HCT116 (cell line): Measurements from ENCODE around the gene PPFIA2. TPM values are rescaled to one million over a fixed set of nuclear protein-coding genes. Genes with fewer than 3 reads are reported as not detected.

Experiments used
- ATAC-seq: fragments of 200-7000 bp; cut with Tn5 transposase; 2 replicates; pipeline ENCODE4 v1.9.1; 2020; ENCODE audit warnings: mild to moderate bottlenecking, moderate library complexity
- BruUV-seq: library from RNA; stranded (reverse); fragments of 400-500 nt; replicated peaks from 2 replicates; lab custom pipeline; 2021; lab: Mats Ljungman, UMichigan
- CTCF ChIA-PET: fragments of 300-600 bp; sonication (Branson Sonifier 250); formaldehyde crosslinking; loops from one replicate; lab custom pipeline; 2021; ENCODE audit warnings: antibody characterized with exemption; lab: Charles Lee
- POLR2A ChIA-PET: fragments of 300-600, 350-600 bp; sonication (Branson Sonifier 250); formaldehyde crosslinking; loops from one replicate; lab custom pipeline; 2021; ENCODE audit warnings: antibody characterized with exemption; lab: Charles Lee
- RAD21 ChIA-PET, 2 experiments: fragments of 300-600 bp; sonication (Branson Sonifier 250); formaldehyde crosslinking; loops; one replicate each; lab custom pipeline; 2023; ENCODE audit warnings: low total read pairs in 2 of 2; ENCODE audit not compliant: uncharacterized antibody in 2 of 2, unreplicated experiment in 2 of 2, low non-redundant PET in 1 of 2; lab: Charles Lee
- DNase-seq: peaks from one replicate; pipeline ENCODE4 v3.0.0-alpha.2; 2010; ENCODE audit warnings: low read depth, low spot score
- H2AFZ ChIP-seq: fragments of 200-600 bp; shearing (Covaris generic), sonication (generic); 2 replicates; pipeline ENCODE4 v1.6.1; 2017; ENCODE audit warnings: low read depth, mixed run types, mixed read lengths, antibody characterized with exemption, low read length; ENCODE audit not compliant: poor library complexity, severe bottlenecking
- H3K27ac ChIP-seq: 2 replicates; pipeline ENCODE4 v1.5.1; 2012; ENCODE audit warnings: low read depth, low read length
- H3K27me3 ChIP-seq: fragments of 200-600 bp; sonication (generic); 2 replicates; pipeline ENCODE4 v1.6.1; 2016; ENCODE audit warnings: mixed run types, low read length, mixed read lengths; ENCODE audit not compliant: insufficient read depth
- H3K36me3 ChIP-seq, 2 experiments: fragments of 200-500 bp in 1 of 2; fragments of 200-600 bp in 1 of 2; sonication (Bioruptor generic) in 1 of 2; sonication (generic) in 1 of 2; 2 replicates each; pipeline versions ENCODE4 v1.5.1 to v1.6.1; 2014 to 2016; ENCODE audit warnings: low read length in 2 of 2, inconsistent platforms in 1 of 2, mixed read lengths in 1 of 2, mixed run types in 1 of 2; ENCODE audit not compliant: insufficient read depth in 2 of 2, control insufficient read depth in 1 of 2
- H3K4me1 ChIP-seq, 2 experiments: fragments of 200-600 bp in 1 of 2; sonication (generic) in 1 of 2; 2 replicates each; pipeline versions ENCODE4 v1.5.1 to v1.6.1; 2012 to 2017; ENCODE audit warnings: low read length in 2 of 2, inconsistent platforms in 1 of 2, mild to moderate bottlenecking in 1 of 2, mixed read lengths in 1 of 2, mixed run types in 1 of 2, moderate library complexity in 1 of 2; ENCODE audit not compliant: insufficient read depth in 2 of 2, control insufficient read depth in 1 of 2
- H3K4me2 ChIP-seq: fragments of 200-600 bp; sonication (generic); 2 replicates; pipeline ENCODE4 v1.6.1; 2017; ENCODE audit warnings: mixed run types, low read length, mixed read lengths
- H3K4me3 ChIP-seq, 2 experiments: fragments of 200-600 bp in 1 of 2; sonication (generic) in 1 of 2; replicated peaks in 1 of 2; 2 replicates each; pipeline ENCODE4 v1.5.1; 2011 to 2016; ENCODE audit warnings: low read length in 2 of 2, control low read depth in 1 of 2, low read depth in 1 of 2, mild to moderate bottlenecking in 1 of 2, mixed read lengths in 1 of 2, mixed run types in 1 of 2
- H3K79me2 ChIP-seq: fragments of 200-600 bp; sonication (generic); 2 replicates; pipeline ENCODE4 v1.6.1; 2017; ENCODE audit warnings: mild to moderate bottlenecking, mixed run types, low read length, moderate library complexity, mixed read lengths; ENCODE audit not compliant: insufficient read depth
- H3K9ac ChIP-seq: fragments of 200-600 bp; sonication (generic); 2 replicates; pipeline ENCODE4 v1.6.1; 2016; ENCODE audit warnings: low read length, mixed read lengths
- H3K9me2 ChIP-seq: fragments of 200-600 bp; sonication (generic), shearing (Covaris generic); 2 replicates; pipeline ENCODE4 v1.6.1; 2017; ENCODE audit warnings: mixed run types, mild to moderate bottlenecking, moderate library complexity; ENCODE audit not compliant: insufficient read depth
- H3K9me3 ChIP-seq, 2 experiments: fragments of 200-500 bp in 1 of 2; fragments of 200-600 bp in 1 of 2; sonication (Bioruptor generic) in 1 of 2; sonication (generic) in 1 of 2; 2 replicates each; pipeline ENCODE4 v1.6.1; 2014 to 2017; ENCODE audit warnings: low read length in 2 of 2, mixed read lengths in 2 of 2, inconsistent platforms in 1 of 2, low read depth in 1 of 2, mild to moderate bottlenecking in 1 of 2, mixed run types in 1 of 2, moderate library complexity in 1 of 2; ENCODE audit not compliant: control insufficient read depth in 1 of 2, insufficient read depth in 1 of 2
- H4K20me1 ChIP-seq: fragments of 200-600 bp; sonication (generic), shearing (Covaris generic); 2 replicates; pipeline ENCODE4 v1.6.1; 2017; ENCODE audit warnings: mixed run types, mild to moderate bottlenecking, moderate library complexity; ENCODE audit not compliant: insufficient read depth
- CBX3 ChIP-seq: IDR thresholded peaks from 2 replicates; pipeline ENCODE4 v1.6.1; 2012; ENCODE audit warnings: low read depth
- FOSL1 ChIP-seq: IDR thresholded peaks from 2 replicates; pipeline ENCODE4 v1.6.1; 2012; ENCODE audit warnings: low read depth
- JUND ChIP-seq: IDR thresholded peaks from 2 replicates; pipeline ENCODE4 v1.6.1; 2012
- SP1 ChIP-seq: IDR thresholded peaks from 2 replicates; pipeline ENCODE4 v1.6.1; 2012; ENCODE audit warnings: low read depth
- intact Hi-C: fragments of 100-400 bp; cut with micrococcal nuclease; formaldehyde crosslinking; loops from 2 replicates; pipeline ENCODE4 v1.10.0; 2022
- total RNA-seq: library from RNA; stranded (reverse); gene quantifications from one replicate; pipeline ENCODE4 v1.2.1, GENCODE V29; 2021; ENCODE audit not compliant: unreplicated experiment
- TF ChIP-seq, protein P1 (sequence below): IDR thresholded peaks from 2 replicates; pipeline ENCODE4 v1.6.1; 2012; ENCODE audit warnings: low read depth
- TF ChIP-seq, protein P2 (sequence below): IDR thresholded peaks from 2 replicates; pipeline ENCODE4 v1.6.1; 2012
- TF ChIP-seq, protein P3 (sequence below): IDR thresholded peaks from 2 replicates; pipeline ENCODE4 v1.6.1; 2012

Gene PPFIA2
- total RNA-seq, 1 experiment from 2014 or later: not detected

DNA sequence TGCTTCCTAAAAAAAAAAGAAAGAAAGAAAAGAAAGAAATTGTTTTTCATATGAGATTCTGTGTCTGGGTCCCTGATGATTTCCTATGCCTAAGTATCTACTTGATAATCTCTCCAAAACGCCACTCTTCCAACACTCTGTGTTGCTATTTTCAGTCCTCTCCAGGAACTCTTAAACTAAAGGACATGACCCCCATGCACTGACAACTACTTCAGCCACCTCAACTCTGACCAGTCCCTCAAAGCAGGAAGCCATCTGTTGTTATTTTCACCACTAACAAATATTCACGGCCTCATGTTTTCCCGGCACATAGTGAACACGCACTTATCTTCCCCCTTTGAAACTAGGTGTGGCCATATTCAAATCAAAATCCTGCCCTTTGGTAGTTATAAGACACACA lies 259.3 kb downstream of the PPFIA2 start:
- H3K9me3 ChIP-seq: no peaks in the 10 kb centered on the region
- ChIA-PET POLR2A (no interaction called here), CTCF (no interaction called here), RAD21 (no interaction called here)
- H3K4me3 ChIP-seq: no peak overlapping the region
- intact Hi-C loops: no loop called here
- DNase-seq: no peak
- H3K4me1 ChIP-seq: no peaks in the 10 kb centered on the region
- no peaks in the 10 kb centered on the region for H3K79me2 ChIP-seq
- no peaks in the 10 kb centered on the region for H3K9me2 ChIP-seq
- H2AFZ ChIP-seq: no peak overlapping the region
- no peak for ATAC-seq
- H3K27me3 ChIP-seq: no peaks in the 10 kb centered on the region
- no TSS peak for BruUV-seq
- TF ChIP-seq, protein P1, sequence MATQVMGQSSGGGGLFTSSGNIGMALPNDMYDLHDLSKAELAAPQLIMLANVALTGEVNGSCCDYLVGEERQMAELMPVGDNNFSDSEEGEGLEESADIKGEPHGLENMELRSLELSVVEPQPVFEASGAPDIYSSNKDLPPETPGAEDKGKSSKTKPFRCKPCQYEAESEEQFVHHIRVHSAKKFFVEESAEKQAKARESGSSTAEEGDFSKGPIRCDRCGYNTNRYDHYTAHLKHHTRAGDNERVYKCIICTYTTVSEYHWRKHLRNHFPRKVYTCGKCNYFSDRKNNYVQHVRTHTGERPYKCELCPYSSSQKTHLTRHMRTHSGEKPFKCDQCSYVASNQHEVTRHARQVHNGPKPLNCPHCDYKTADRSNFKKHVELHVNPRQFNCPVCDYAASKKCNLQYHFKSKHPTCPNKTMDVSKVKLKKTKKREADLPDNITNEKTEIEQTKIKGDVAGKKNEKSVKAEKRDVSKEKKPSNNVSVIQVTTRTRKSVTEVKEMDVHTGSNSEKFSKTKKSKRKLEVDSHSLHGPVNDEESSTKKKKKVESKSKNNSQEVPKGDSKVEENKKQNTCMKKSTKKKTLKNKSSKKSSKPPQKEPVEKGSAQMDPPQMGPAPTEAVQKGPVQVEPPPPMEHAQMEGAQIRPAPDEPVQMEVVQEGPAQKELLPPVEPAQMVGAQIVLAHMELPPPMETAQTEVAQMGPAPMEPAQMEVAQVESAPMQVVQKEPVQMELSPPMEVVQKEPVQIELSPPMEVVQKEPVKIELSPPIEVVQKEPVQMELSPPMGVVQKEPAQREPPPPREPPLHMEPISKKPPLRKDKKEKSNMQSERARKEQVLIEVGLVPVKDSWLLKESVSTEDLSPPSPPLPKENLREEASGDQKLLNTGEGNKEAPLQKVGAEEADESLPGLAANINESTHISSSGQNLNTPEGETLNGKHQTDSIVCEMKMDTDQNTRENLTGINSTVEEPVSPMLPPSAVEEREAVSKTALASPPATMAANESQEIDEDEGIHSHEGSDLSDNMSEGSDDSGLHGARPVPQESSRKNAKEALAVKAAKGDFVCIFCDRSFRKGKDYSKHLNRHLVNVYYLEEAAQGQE: no peak
- TF ChIP-seq, protein P2, sequence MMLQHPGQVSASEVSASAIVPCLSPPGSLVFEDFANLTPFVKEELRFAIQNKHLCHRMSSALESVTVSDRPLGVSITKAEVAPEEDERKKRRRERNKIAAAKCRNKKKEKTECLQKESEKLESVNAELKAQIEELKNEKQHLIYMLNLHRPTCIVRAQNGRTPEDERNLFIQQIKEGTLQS: no peak
- TF ChIP-seq SP1 (no peak), JUND (no peak), CBX3 (no peak), FOSL1 (no peak)
- TF ChIP-seq, protein P3, sequence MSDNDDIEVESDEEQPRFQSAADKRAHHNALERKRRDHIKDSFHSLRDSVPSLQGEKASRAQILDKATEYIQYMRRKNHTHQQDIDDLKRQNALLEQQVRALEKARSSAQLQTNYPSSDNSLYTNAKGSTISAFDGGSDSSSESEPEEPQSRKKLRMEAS: no peak
- no peaks in the 10 kb centered on the region for H3K36me3 ChIP-seq
- no peaks in the 10 kb centered on the region for H4K20me1 ChIP-seq
- no peak overlapping the region for H3K4me2 ChIP-seq
- no peak overlapping the region for H3K9ac ChIP-seq
- H3K27ac ChIP-seq: no peak overlapping the region
